Tibial nerve (tissue), 4 donors: ENCODE data around the gene CDC42EP5. TPM values are rescaled to one million over a fixed set of nuclear protein-coding genes. Genes with fewer than 3 reads are reported as not detected.

ENCODE experiments used
- DNase-seq, 2 donors: peaks; one replicate each; pipeline ENCODE4 v3.0.0-alpha.2; 2019; ENCODE audit warnings: low spot score in 2 of 2
- H3K27ac ChIP-seq, 4 donors: fragments of 200-600 bp; sonication (generic) in 3 of 4; one replicate each; pipeline ENCODE4 v1.5.1; 2017 to 2019; ENCODE audit warnings: mild to moderate bottlenecking in 1 of 4
- H3K27me3 ChIP-seq, 2 donors: fragments of 200-600 bp; sonication (generic) in 1 of 2; one replicate each; pipeline versions ENCODE4 v1.5.1 to v1.6.0; 2017 to 2019
- H3K36me3 ChIP-seq, 3 donors: fragments of 200-600 bp; sonication (generic); one replicate each; pipeline ENCODE4 v1.5.1; 2018 to 2019
- H3K4me1 ChIP-seq, 4 donors: fragments of 200-600 bp; sonication (generic) in 3 of 4; one replicate each; pipeline ENCODE4 v1.5.1; 2017 to 2019
- H3K4me3 ChIP-seq, 4 donors: fragments of 200-600 bp; sonication (generic) in 3 of 4; one replicate each; pipeline ENCODE4 v1.5.1; 2017 to 2019; ENCODE audit warnings: mild to moderate bottlenecking in 1 of 4, moderate library complexity in 1 of 4
- H3K9me3 ChIP-seq, 4 donors: fragments of 200-600 bp; sonication (generic) in 3 of 4; one replicate each; pipeline ENCODE4 v1.5.1; 2017 to 2019
- CTCF ChIP-seq, 5 experiments: fragments of 200-600 bp in 3 of 5; fragments of 450-650 bp in 2 of 5; sonication (generic) in 3 of 5; IDR thresholded peaks; one replicate each; pipeline ENCODE4 v1.5.1; 2016 to 2019; ENCODE audit warnings: antibody characterized with exemption in 5 of 5, mild to moderate bottlenecking in 3 of 5, moderate library complexity in 2 of 5
- EP300 ChIP-seq, 2 donors: sonication (generic); formaldehyde crosslinking; IDR thresholded peaks; one replicate each; pipeline ENCODE4 v1.6.1; 2017; ENCODE audit warnings: antibody characterized with exemption in 2 of 2, mild to moderate bottlenecking in 1 of 2
- POLR2A ChIP-seq, 2 donors: fragments of 450-650 bp; IDR thresholded peaks; one replicate each; pipeline ENCODE4 v1.6.1; 2017; ENCODE audit warnings: antibody characterized with exemption in 2 of 2, mild to moderate bottlenecking in 2 of 2, moderate library complexity in 2 of 2
- WGBS, 2 donors: methylation state at CpG; one replicate each; pipeline ENCODE4 v1.1.5; 2018; 5-methylcytosine and 5-hydroxymethylcytosine counted together
- total RNA-seq, 4 donors: library from RNA; depleted of rRNA; stranded (reverse); fragments of >200 nt; gene quantifications; one replicate each; pipeline ENCODE4 v1.1.0, GENCODE V29; 2016

CDC42EP5 gene
- total RNA-seq, 4 donors from 2014 or later = 38.9 to 62.2 (median 50.2) TPM

- DNase-seq = no peak
- WGBS, 2 donors = 49 to 63% methylated on average over 3 of the region's 3 CpGs
- Histone ChIP-seq H3K36me3 (no peaks in the 10 kb centered on the region), H3K27ac (no peak overlapping the region), H3K9me3 (no peaks in the 10 kb centered on the region), H3K4me3 (no peak overlapping the region), H3K27me3 (peaks cover 0 to 18% of the 10 kb centered on the region in 2 donors), H3K4me1 (peaks cover 0 to 8% (median 0%) of the 10 kb centered on the region in 4 donors)
- no peak for TF ChIP-seq POLR2A (IDR thresholded peaks at IDR 0.05)
- no peak for TF ChIP-seq EP300 (IDR thresholded peaks at IDR 0.05)
- no peak for TF ChIP-seq CTCF (IDR thresholded peaks at IDR 0.05)
Measured at GRCh38 chr19:54482889-54483288, 9.8 kb upstream of the CDC42EP5 start.

GRCh38 chr19:54481326-54481930 lies 8.3 kb upstream of the CDC42EP5 start:
- no peaks in the 10 kb centered on the region for H3K9me3 ChIP-seq
- TF ChIP-seq CTCF (IDR thresholded peaks at IDR 0.05) (peak; percentile 47 to 72 (median 55)), POLR2A (IDR thresholded peaks at IDR 0.05) (no peak)

GRCh38 chr19:54480051-54480450 lies 7.0 kb upstream of the CDC42EP5 start:
- Histone ChIP-seq H3K27ac (no peak overlapping the region), H3K4me3 (no peak overlapping the region), H3K4me1 (peaks cover 0 to 8% (median 0%) of the 10 kb centered on the region in 4 donors), H3K27me3 (peaks cover 0 to 25% of the 10 kb centered on the region in 2 donors), H3K36me3 (no peaks in the 10 kb centered on the region), H3K9me3 (no peaks in the 10 kb centered on the region)
- 68 to 72% methylated on average over 2 of the region's 2 CpGs for WGBS, 2 donors
- TF ChIP-seq EP300 (IDR thresholded peaks at IDR 0.05) (no peak), CTCF (IDR thresholded peaks at IDR 0.05) (no peak), POLR2A (IDR thresholded peaks at IDR 0.05) (no peak)
- DNase-seq = no peak

More at GRCh38 chr19:54481326-54481930, 8.3 kb upstream of the CDC42EP5 start:
- peaks cover 0 to 25% of the 10 kb centered on the region in 2 donors for H3K27me3 ChIP-seq
- no peaks in the 10 kb centered on the region for H3K36me3 ChIP-seq
- no peak for DNase-seq
- no peak overlapping the region for H3K27ac ChIP-seq
- H3K4me1 ChIP-seq = peaks cover 0 to 8% (median 0%) of the 10 kb centered on the region in 4 donors
- H3K4me3 ChIP-seq = no peak overlapping the region
- 12 to 13% methylated on average over 16 of the region's 16 CpGs for WGBS, 2 donors

GRCh38 chr19:54478677-54479266 lies 5.7 kb upstream of the CDC42EP5 start:
- Histone ChIP-seq H3K4me3 (no peak overlapping the region), H3K27ac (no peak overlapping the region), H3K27me3 (peaks cover 0 to 13% of the 10 kb centered on the region in 2 donors), H3K4me1 (peaks cover 0 to 10% (median 2%) of the 10 kb centered on the region in 4 donors), H3K9me3 (no peaks in the 10 kb centered on the region), H3K36me3 (no peaks in the 10 kb centered on the region)
- WGBS, 2 donors = 16 to 20% methylated on average over 10 of the region's 10 CpGs
- TF ChIP-seq CTCF (IDR thresholded peaks at IDR 0.05) = peak; percentile 11 to 58 (median 52)
- no peak for TF ChIP-seq EP300 (IDR thresholded peaks at IDR 0.05)
- no peak for DNase-seq

- H3K4me1 ChIP-seq = peaks cover 0 to 20% (median 7%) of the 10 kb centered on the region in 4 donors
- H3K36me3 ChIP-seq = no peaks in the 10 kb centered on the region
- WGBS, 2 donors = 67% methylated on average over 3 of the region's 3 CpGs
- H3K9me3 ChIP-seq = no peaks in the 10 kb centered on the region
- no peak overlapping the region for H3K27ac ChIP-seq
- TF ChIP-seq CTCF (IDR thresholded peaks at IDR 0.05) (no peak), POLR2A (IDR thresholded peaks at IDR 0.05) (no peak), EP300 (IDR thresholded peaks at IDR 0.05) (no peak)
- H3K27me3 ChIP-seq = peaks cover 0 to 9% of the 10 kb centered on the region in 2 donors
- DNase-seq = no peak
- H3K4me3 ChIP-seq = no peak overlapping the region
Measured at GRCh38 chr19:54477650-54478049, 4.6 kb upstream of the CDC42EP5 start.
